Stimulated activated CD4-positive, alpha-beta T cell treated with anti-CD3 and anti-CD28 coated beads, Interleukin-15, amount 100 ng/mL, for 24 hours (primary cell): ENCODE results near the gene CSNK1G1.

Experiments used
- DNase-seq: peaks from one replicate; pipeline ENCODE4 v3.0.0-alpha.2; 2020

CSNK1G1 gene

GRCh38 chr15:64151727-64152506 lies 204.1 kb downstream of the CSNK1G1 start, which contains the start of gene SNX22:
TSS of gene SNX22 (plus strand) at chr15:64151731. CDS start at chr15:64151776, 45 bp downstream.
- DNase-seq, result peak; percentile 34

- no peak for DNase-seq
Measured at GRCh38 chr15:64149893-64150578, 205.9 kb downstream of the CSNK1G1 start.

- DNase-seq, result peak; percentile 40
Measured at GRCh38 chr15:64149424-64149823, 206.5 kb downstream of the CSNK1G1 start.

GRCh38 chr15:64148581-64148980 lies 207.4 kb downstream of the CSNK1G1 start:
- no peak for DNase-seq

- DNase-seq, result no peak
Measured at GRCh38 chr15:64148168-64148567, 207.8 kb downstream of the CSNK1G1 start.

GRCh38 chr15:64146885-64147681 lies 208.9 kb downstream of the CSNK1G1 start:
- no peak for DNase-seq

- no peak for DNase-seq
Measured at GRCh38 chr15:64146520-64146884, 209.5 kb downstream of the CSNK1G1 start.

- DNase-seq, result no peak
Measured at GRCh38 chr15:64146041-64146440, 209.9 kb downstream of the CSNK1G1 start.

GRCh38 chr15:64144565-64145281 lies 211.2 kb downstream of the CSNK1G1 start:
- no peak for DNase-seq

GRCh38 chr15:64144192-64144564 lies 211.8 kb downstream of the CSNK1G1 start:
- no peak for DNase-seq

- DNase-seq, result no peak
Measured at GRCh38 chr15:64143276-64143675, 212.7 kb downstream of the CSNK1G1 start.

GRCh38 chr15:64141798-64142512 lies 214.0 kb downstream of the CSNK1G1 start:
- no peak for DNase-seq

- DNase-seq, result no peak
Measured at GRCh38 chr15:64138331-64138941, 217.5 kb downstream of the CSNK1G1 start.

GRCh38 chr15:64137226-64137833 lies 218.6 kb downstream of the CSNK1G1 start:
- no peak for DNase-seq

GRCh38 chr15:64136347-64136746 lies 219.6 kb downstream of the CSNK1G1 start:
- no peak for DNase-seq

GRCh38 chr15:64134345-64134829 lies 221.6 kb downstream of the CSNK1G1 start:
- no peak for DNase-seq

- DNase-seq, result no peak
Measured at GRCh38 chr15:64133623-64134344, 222.2 kb downstream of the CSNK1G1 start.

GRCh38 chr15:64132217-64132616 lies 223.8 kb downstream of the CSNK1G1 start:
- DNase-seq, result no peak

GRCh38 chr15:64131547-64131946 lies 224.4 kb downstream of the CSNK1G1 start:
- DNase-seq, result no peak

GRCh38 chr15:64130159-64130558 lies 225.8 kb downstream of the CSNK1G1 start:
- no peak for DNase-seq
